Activated CD4-positive, CD25-positive, alpha-beta regulatory T cell treated with anti-CD3 and anti-CD28 coated beads, Interleukin-2, amount 50 U/mL, for 24 hours (primary cell): ENCODE data around the gene ZEB2.

Source experiments
- ATAC-seq, 2 donors: fragments of 150-1000 bp; cut with Tn5 transposase; one replicate each; pipeline ENCODE4 v1.10.0; 2021; ENCODE audit warnings: mild to moderate bottlenecking in 1 of 2, moderate library complexity in 1 of 2

Gene ZEB2

GRCh38 chr2:144448389-144449027 lies 71.4 kb downstream of the ZEB2 start:
- ATAC-seq: no peak

- ATAC-seq: no peak
Measured at GRCh38 chr2:144447535-144447934, 72.4 kb downstream of the ZEB2 start.

GRCh38 chr2:144446136-144446535 lies 73.8 kb downstream of the ZEB2 start:
- ATAC-seq: no peak

- ATAC-seq: no peak
Measured at GRCh38 chr2:144445196-144445595, 74.7 kb downstream of the ZEB2 start.

GRCh38 chr2:144443837-144444817 lies 75.8 kb downstream of the ZEB2 start:
- no peak for ATAC-seq

GRCh38 chr2:144441711-144442141 lies 78.2 kb downstream of the ZEB2 start:
- no peak for ATAC-seq

GRCh38 chr2:144439993-144440392 lies 79.9 kb downstream of the ZEB2 start:
- no peak for ATAC-seq

- ATAC-seq: no peak
Measured at GRCh38 chr2:144438801-144439631, 80.9 kb downstream of the ZEB2 start.

- ATAC-seq: no peak
Measured at GRCh38 chr2:144437636-144438035, 82.3 kb downstream of the ZEB2 start.

- ATAC-seq: no peak
Measured at GRCh38 chr2:144434425-144435222, 85.3 kb downstream of the ZEB2 start.

GRCh38 chr2:144432921-144433320 lies 87.0 kb downstream of the ZEB2 start:
- no peak for ATAC-seq

- no peak for ATAC-seq
Measured at GRCh38 chr2:144431998-144432397, 87.9 kb downstream of the ZEB2 start.

GRCh38 chr2:144431392-144431783 lies 88.5 kb downstream of the ZEB2 start:
- no peak for ATAC-seq

GRCh38 chr2:144430722-144431391 lies 89.1 kb downstream of the ZEB2 start:
- peak in 1 of 2 donors; percentile 20 for ATAC-seq

- ATAC-seq: no peak
Measured at GRCh38 chr2:144429396-144430112, 90.4 kb downstream of the ZEB2 start.

GRCh38 chr2:144426981-144427479 lies 92.9 kb downstream of the ZEB2 start:
- ATAC-seq: no peak

GRCh38 chr2:144426355-144426754 lies 93.6 kb downstream of the ZEB2 start:
- no peak for ATAC-seq

- no peak for ATAC-seq
Measured at GRCh38 chr2:144424559-144425240, 95.2 kb downstream of the ZEB2 start.

GRCh38 chr2:144421606-144422510 lies 98.1 kb downstream of the ZEB2 start:
- ATAC-seq: no peak
